HG03342 (cell line): ENCODE data around the gene TTBK2.
A peak's percentile ranks its signal among the peaks of the same experiment; 100 is the strongest.
"Not testable (repeated sequence)": the region's sequence is repeated elsewhere in the genome, so short reads cannot be mapped to it uniquely, and the experiment has no call there.

Experiments used
- ATAC-seq: cut with Tn5 transposase; IDR thresholded peaks from one replicate; pipeline ENCODE4 v1.9.1; 2021; ENCODE audit warnings: mild to moderate bottlenecking, moderate library complexity; ENCODE audit not compliant: unreplicated experiment

TTBK2 gene

GRCh38 chr15:42772144-42772543, 148.4 kb downstream of the TTBK2 start:
- no peak for ATAC-seq

- ATAC-seq: not testable (repeated sequence)
Observed at GRCh38 chr15:42766109-42766508, 154.5 kb downstream of the TTBK2 start.

- ATAC-seq: not testable (repeated sequence)
Observed at GRCh38 chr15:42764154-42764731, 156.3 kb downstream of the TTBK2 start.

GRCh38 chr15:42761813-42762212, 158.8 kb downstream of the TTBK2 start:
- ATAC-seq: not testable (repeated sequence)

GRCh38 chr15:42760759-42761158, 159.8 kb downstream of the TTBK2 start:
- no peak for ATAC-seq

- no peak for ATAC-seq
Observed at GRCh38 chr15:42759093-42759492, 161.5 kb downstream of the TTBK2 start.

GRCh38 chr15:42750306-42750705, 170.3 kb downstream of the TTBK2 start:
- ATAC-seq: no peak

GRCh38 chr15:42749266-42749665, 171.3 kb downstream of the TTBK2 start:
- ATAC-seq: no peak

GRCh38 chr15:42744195-42744594, 176.4 kb downstream of the TTBK2 start:
- no peak for ATAC-seq

- no peak for ATAC-seq
Observed at GRCh38 chr15:42742149-42742548, 178.4 kb downstream of the TTBK2 start.

GRCh38 chr15:42741710-42742109, 178.9 kb downstream of the TTBK2 start:
- ATAC-seq: no peak

GRCh38 chr15:42737529-42738328, 182.8 kb downstream of the TTBK2 start:
- no peak for ATAC-seq

GRCh38 chr15:42736793-42737528, 183.6 kb downstream of the TTBK2 start, which contains the start of gene CDAN1:
Gene CDAN1, minus strand, starts transcription at chr15:42737128. Its CDS starts 26 bp downstream, at chr15:42737102.
- ATAC-seq: peak; percentile 70

GRCh38 chr15:42736178-42736792, 184.3 kb downstream of the TTBK2 start:
- ATAC-seq: peak; percentile 35

GRCh38 chr15:42735382-42736165, 185.0 kb downstream of the TTBK2 start:
- no peak for ATAC-seq

GRCh38 chr15:42734076-42734672, 186.4 kb downstream of the TTBK2 start:
- ATAC-seq: no peak

- no peak for ATAC-seq
Observed at GRCh38 chr15:42733027-42733426, 187.6 kb downstream of the TTBK2 start.

GRCh38 chr15:42732095-42732827, 188.3 kb downstream of the TTBK2 start:
- no peak for ATAC-seq

- no peak for ATAC-seq
Observed at GRCh38 chr15:42731461-42731860, 189.1 kb downstream of the TTBK2 start.
